Loucy (cell line): ENCODE results near the gene GPR35.

Experiments
- CTCF ChIP-seq: fragments of 200-600 bp; sonication (generic); conservative IDR thresholded peaks from 2 replicates; pipeline ENCODE4 v1.5.1; 2014; ENCODE audit warnings: mild to moderate bottlenecking, antibody characterized with exemption, low read length
- EZH2phosphoT487 ChIP-seq: fragments of 200-600 bp; IDR thresholded peaks from 2 replicates; pipeline ENCODE4 v1.6.1; 2018; ENCODE audit warnings: antibody characterized with exemption, mild to moderate bottlenecking, moderate library complexity, borderline replicate concordance

GRCh38 chr2:240670402-240670801, 45.1 kb downstream of the GPR35 start:
- TF ChIP-seq CTCF (no peak), EZH2phosphoT487 (no peak)
